ENCODE data around the gene PRKAG3.

PRKAG3 gene

GRCh38 chr2:218799990-218800389, 31.6 kb downstream of the PRKAG3 start:
- no peak overlapping the region for H3K9ac ChIP-seq (ENCODE audit: low read length)
- H3K27ac ChIP-seq (ENCODE audit: low read depth, low read length): no peak overlapping the region
- no peaks in the 10 kb centered on the region for H3K36me3 ChIP-seq (ENCODE audit: control insufficient read depth, insufficient read depth, low read length)
- no peaks in the 10 kb centered on the region for H3K27me3 ChIP-seq (ENCODE audit: control insufficient read depth, insufficient read depth, low read length)
- no peaks in the 10 kb centered on the region for H3K4me1 ChIP-seq (ENCODE audit: control insufficient read depth, insufficient read depth, low read length)
- no peak overlapping the region for H3K4me3 ChIP-seq (ENCODE audit: low read length)

- no peaks in the 10 kb centered on the region for H3K4me1 ChIP-seq (ENCODE audit: control insufficient read depth, insufficient read depth, low read length)
- no peaks in the 10 kb centered on the region for H3K36me3 ChIP-seq (ENCODE audit: control insufficient read depth, insufficient read depth, low read length)
- no peaks in the 10 kb centered on the region for H3K27me3 ChIP-seq (ENCODE audit: control insufficient read depth, insufficient read depth, low read length)
- no peak overlapping the region for H3K9ac ChIP-seq (ENCODE audit: low read length)
- no peak overlapping the region for H3K4me3 ChIP-seq (ENCODE audit: low read length)
- H3K27ac ChIP-seq (ENCODE audit: low read depth, low read length): no peak overlapping the region
These were observed 32.7 kb downstream of the PRKAG3 start for GRCh38 chr2:218798767-218799504.

GRCh38 chr2:218796691-218797090, 34.9 kb downstream of the PRKAG3 start:
- H3K4me3 ChIP-seq (ENCODE audit: low read length): no peak overlapping the region

GRCh38 chr2:218792433-218792832, 39.2 kb downstream of the PRKAG3 start:
- Histone ChIP-seq H3K27ac (ENCODE audit: low read depth, low read length) (no peak overlapping the region), H3K9ac (ENCODE audit: low read length) (no peak overlapping the region), H3K27me3 (ENCODE audit: control insufficient read depth, insufficient read depth, low read length) (no peaks in the 10 kb centered on the region), H3K36me3 (ENCODE audit: control insufficient read depth, insufficient read depth, low read length) (no peaks in the 10 kb centered on the region), H3K4me1 (ENCODE audit: control insufficient read depth, insufficient read depth, low read length) (no peaks in the 10 kb centered on the region), H3K4me3 (ENCODE audit: low read length) (no peak overlapping the region)

More at GRCh38 chr2:218796691-218797090, 34.9 kb downstream of the PRKAG3 start:
- no peaks in the 10 kb centered on the region for H3K36me3 ChIP-seq (ENCODE audit: control insufficient read depth, insufficient read depth, low read length)
- H3K27ac ChIP-seq (ENCODE audit: low read depth, low read length): no peak overlapping the region
- H3K27me3 ChIP-seq (ENCODE audit: control insufficient read depth, insufficient read depth, low read length): no peaks in the 10 kb centered on the region
- no peaks in the 10 kb centered on the region for H3K4me1 ChIP-seq (ENCODE audit: control insufficient read depth, insufficient read depth, low read length)
- no peak overlapping the region for H3K9ac ChIP-seq (ENCODE audit: low read length)

- H3K27me3 ChIP-seq (ENCODE audit: control insufficient read depth, insufficient read depth, low read length): no peaks in the 10 kb centered on the region
- H3K36me3 ChIP-seq (ENCODE audit: control insufficient read depth, insufficient read depth, low read length): no peaks in the 10 kb centered on the region
- no peak overlapping the region for H3K27ac ChIP-seq (ENCODE audit: low read depth, low read length)
- no peak overlapping the region for H3K9ac ChIP-seq (ENCODE audit: low read length)
- H3K4me3 ChIP-seq (ENCODE audit: low read length): no peak overlapping the region
- H3K4me1 ChIP-seq (ENCODE audit: control insufficient read depth, insufficient read depth, low read length): no peaks in the 10 kb centered on the region
These were observed 42.9 kb downstream of the PRKAG3 start for GRCh38 chr2:218788529-218789255.

GRCh38 chr2:218786133-218786532, 45.5 kb downstream of the PRKAG3 start:
- H3K4me3 ChIP-seq (ENCODE audit: low read length): no peak overlapping the region
- no peaks in the 10 kb centered on the region for H3K27me3 ChIP-seq (ENCODE audit: control insufficient read depth, insufficient read depth, low read length)
- no peak overlapping the region for H3K27ac ChIP-seq (ENCODE audit: low read depth, low read length)
- no peaks in the 10 kb centered on the region for H3K36me3 ChIP-seq (ENCODE audit: control insufficient read depth, insufficient read depth, low read length)
- H3K4me1 ChIP-seq (ENCODE audit: control insufficient read depth, insufficient read depth, low read length): peaks cover 1% of the 10 kb centered on the region
- H3K9ac ChIP-seq (ENCODE audit: low read length): no peak overlapping the region

GRCh38 chr2:218785103-218785502, 46.5 kb downstream of the PRKAG3 start:
- no peaks in the 10 kb centered on the region for H3K36me3 ChIP-seq (ENCODE audit: control insufficient read depth, insufficient read depth, low read length)
- no peak overlapping the region for H3K9ac ChIP-seq (ENCODE audit: low read length)
- H3K27me3 ChIP-seq (ENCODE audit: control insufficient read depth, insufficient read depth, low read length): no peaks in the 10 kb centered on the region
- H3K4me1 ChIP-seq (ENCODE audit: control insufficient read depth, insufficient read depth, low read length): peaks cover 3% of the 10 kb centered on the region
- no peak overlapping the region for H3K4me3 ChIP-seq (ENCODE audit: low read length)
- H3K27ac ChIP-seq (ENCODE audit: low read depth, low read length): no peak overlapping the region

GRCh38 chr2:218783688-218784087, 47.9 kb downstream of the PRKAG3 start:
- Histone ChIP-seq H3K9ac (ENCODE audit: low read length) (no peak overlapping the region), H3K4me1 (ENCODE audit: control insufficient read depth, insufficient read depth, low read length) (peaks cover 3% of the 10 kb centered on the region), H3K4me3 (ENCODE audit: low read length) (peak overlapping the region; percentile 80), H3K27ac (ENCODE audit: low read depth, low read length) (no peak overlapping the region), H3K27me3 (ENCODE audit: control insufficient read depth, insufficient read depth, low read length) (no peaks in the 10 kb centered on the region), H3K36me3 (ENCODE audit: control insufficient read depth, insufficient read depth, low read length) (no peaks in the 10 kb centered on the region)

- Histone ChIP-seq H3K4me3 (ENCODE audit: low read length) (peak overlapping the region; percentile 80), H3K27me3 (ENCODE audit: control insufficient read depth, insufficient read depth, low read length) (no peaks in the 10 kb centered on the region), H3K4me1 (ENCODE audit: control insufficient read depth, insufficient read depth, low read length) (peaks cover 3% of the 10 kb centered on the region), H3K9ac (ENCODE audit: low read length) (peak overlapping the region; percentile 57), H3K27ac (ENCODE audit: low read depth, low read length) (peak overlapping the region; percentile 77), H3K36me3 (ENCODE audit: control insufficient read depth, insufficient read depth, low read length) (no peaks in the 10 kb centered on the region)
These were observed 49.1 kb downstream of the PRKAG3 start for GRCh38 chr2:218782528-218782844.

- Histone ChIP-seq H3K27ac (ENCODE audit: low read depth, low read length) (peak within 1 kb of the TSS; percentile 77), H3K9ac (ENCODE audit: low read length) (peak within 1 kb of the TSS; percentile 57), H3K27me3 (ENCODE audit: control insufficient read depth, insufficient read depth, low read length) (no peaks in the 10 kb centered on the region), H3K36me3 (ENCODE audit: control insufficient read depth, insufficient read depth, low read length) (no peaks in the 10 kb centered on the region), H3K4me1 (ENCODE audit: control insufficient read depth, insufficient read depth, low read length) (peaks cover 3% of the 10 kb centered on the region), H3K4me3 (ENCODE audit: low read length) (peak within 1 kb of the TSS; percentile 80)
These were observed 49.7 kb downstream of the PRKAG3 start, which contains the start of gene CYP27A1 for GRCh38 chr2:218781691-218782527. Gene CYP27A1 (plus strand): TSS chr2:218782147. CDS start chr2:218782183, 36 bp downstream.

GRCh38 chr2:218780851-218781690, 50.5 kb downstream of the PRKAG3 start:
- Histone ChIP-seq H3K4me3 (ENCODE audit: low read length) (peak overlapping the region; percentile 80), H3K27me3 (ENCODE audit: control insufficient read depth, insufficient read depth, low read length) (no peaks in the 10 kb centered on the region), H3K36me3 (ENCODE audit: control insufficient read depth, insufficient read depth, low read length) (no peaks in the 10 kb centered on the region), H3K4me1 (ENCODE audit: control insufficient read depth, insufficient read depth, low read length) (peaks cover 3% of the 10 kb centered on the region), H3K27ac (ENCODE audit: low read depth, low read length) (peak overlapping the region; percentile 77), H3K9ac (ENCODE audit: low read length) (peak overlapping the region; percentile 41)

Data from rectal smooth muscle tissue (tissue), 1 donor.